GM12878 (cell line): Measurements from ENCODE around the gene DGKQ. TPM values are rescaled to one million over a fixed set of nuclear protein-coding genes. Genes with fewer than 3 reads are reported as not detected.

Experiments
- ATAC-seq: fragments of 200-7000 bp; cut with Tn5 transposase; 3 replicates; pipeline ENCODE4 v1.9.1; 2020; ENCODE audit warnings: mild to moderate bottlenecking, moderate library complexity
- BruUV-seq: library from RNA; stranded (reverse); fragments of 400-500 nt; replicated peaks from 2 replicates; lab custom pipeline; 2021; lab: Mats Ljungman, UMichigan
- CTCF ChIA-PET: fragments of 300-600 bp; sonication (Branson Sonifier 250); formaldehyde crosslinking; extraction: SDS; loops from one replicate; lab custom pipeline; 2021; ENCODE audit warnings: inconsistent platforms; lab: Yijun Ruan, JAX
- POLR2A ChIA-PET: fragments of 350-600 bp; formaldehyde crosslinking; extraction: SDS; loops from one replicate; lab custom pipeline; 2021; ENCODE audit warnings: inconsistent platforms; lab: Charles Lee
- RAD21 ChIA-PET: fragments of 300-600 bp; sonication (Branson Sonifier 250); formaldehyde crosslinking; loops from one replicate; lab custom pipeline; 2023; ENCODE audit warnings: antibody characterized with exemption; ENCODE audit not compliant: unreplicated experiment; lab: Charles Lee
- SMC1A ChIA-PET: fragments of 300-600 bp; sonication (Branson Sonifier 250); formaldehyde crosslinking; loops from one replicate; lab custom pipeline; 2023; ENCODE audit not compliant: unreplicated experiment, uncharacterized antibody; lab: Charles Lee
- DNase-seq: peaks from one replicate; pipeline ENCODE4 v3.0.0-alpha.2; 2011; ENCODE audit warnings: low read depth, low spot score
- FAIRE-seq: peaks from 3 replicates; lab custom pipeline; 2011; peaks lifted over from hg19 to GRCh38; lab: Jason Lieb, UNC
- H2AFZ ChIP-seq: 2 replicates; pipeline ENCODE4 v1.6.0; 2011; ENCODE audit warnings: low read depth, low read length, control low read depth; ENCODE audit not compliant: control insufficient read depth
- H3K27ac ChIP-seq: 2 replicates; pipeline ENCODE4 v1.5.1; 2011; ENCODE audit warnings: control low read depth; ENCODE audit not compliant: control insufficient read depth, insufficient read depth
- H3K27me3 ChIP-seq, 2 experiments: replicated peaks in 1 of 2; 2 replicates each; pipeline versions ENCODE4 v1.6.0 to v1.6.1; 2011; ENCODE audit warnings: low read length in 1 of 2; ENCODE audit not compliant: control insufficient read depth in 2 of 2, insufficient read depth in 2 of 2
- H3K36me3 ChIP-seq, 2 experiments: 2 replicates each; pipeline ENCODE4 v1.5.1; 2011; ENCODE audit warnings: low read length in 1 of 2; ENCODE audit not compliant: control insufficient read depth in 2 of 2, insufficient read depth in 2 of 2
- H3K4me1 ChIP-seq: 2 replicates; pipeline ENCODE4 v1.6.1; 2011; ENCODE audit warnings: mild to moderate bottlenecking, low read length, moderate library complexity, mixed read lengths; ENCODE audit not compliant: control insufficient read depth, insufficient read depth
- H3K4me2 ChIP-seq: 2 replicates; pipeline ENCODE4 v1.6.0; 2011; ENCODE audit warnings: control low read depth; ENCODE audit not compliant: control insufficient read depth, insufficient read depth
- H3K4me3 ChIP-seq: fragments of 200-600 bp; sonication (generic); 2 replicates; pipeline ENCODE4 v1.5.1; 2016
- H3K79me2 ChIP-seq: 2 replicates; pipeline ENCODE4 v1.6.0; 2011; ENCODE audit warnings: low read length; ENCODE audit not compliant: control insufficient read depth, insufficient read depth
- H3K9ac ChIP-seq: 2 replicates; pipeline ENCODE4 v1.8.0; 2011; ENCODE audit warnings: low read length, control low read depth, mixed read lengths; ENCODE audit not compliant: control insufficient read depth, insufficient read depth
- H3K9me3 ChIP-seq: replicated peaks from 3 replicates; pipeline ENCODE4 v1.5.1; 2011; ENCODE audit warnings: mild to moderate bottlenecking, low read length; ENCODE audit not compliant: control insufficient read depth, insufficient read depth
- H4K20me1 ChIP-seq: 2 replicates; pipeline ENCODE4 v1.6.0; 2011; ENCODE audit not compliant: control insufficient read depth, insufficient read depth
- DPF2 ChIP-seq: fragments of 450-650 bp; IDR thresholded peaks from 2 replicates; pipeline ENCODE4 v1.6.1; 2017; ENCODE audit warnings: mild to moderate bottlenecking
- EP300 ChIP-seq, 2 experiments: fragments of 150-350 bp in 1 of 2; IDR thresholded peaks; 2 replicates each; pipeline ENCODE4 v1.6.1; 2011 to 2012; ENCODE audit warnings: low read depth in 2 of 2, low read length in 2 of 2, borderline replicate concordance in 1 of 2, improper control_type of control experiment in 1 of 2, inconsistent platforms in 1 of 2; ENCODE audit not compliant: control insufficient read depth in 1 of 2
- PAX8 ChIP-seq: fragments of 450-650 bp; IDR thresholded peaks from 2 replicates; pipeline ENCODE4 v1.6.1; 2017; ENCODE audit warnings: mild to moderate bottlenecking, moderate library complexity
- TARDBP ChIP-seq: IDR thresholded peaks from 2 replicates; pipeline ENCODE4 v1.6.1; 2016; ENCODE audit warnings: borderline replicate concordance
- WGBS: methylation state at CpG from one replicate; pipeline ENCODE4 v1.1.6; 2016; ENCODE audit warnings: low lambda C conversion rate; ENCODE audit not compliant: insufficient replicate concordance, insufficient coverage; ENCODE audit errors: missing lambda C conversion rate; 5-methylcytosine and 5-hydroxymethylcytosine counted together
- in situ Hi-C: fragments of 300-500 bp; cut with MboI; formaldehyde crosslinking; loops from 9 replicates; pipeline ENCODE4 v1.14.3; 2018; ENCODE audit warnings: mixed read lengths
- intact Hi-C: fragments of 100-400 bp; cut with micrococcal nuclease; formaldehyde crosslinking; loops from one replicate; pipeline ENCODE4 v1.14.2; 2022; ENCODE audit not compliant: unreplicated experiment
- polyA plus RNA-seq, 11 experiments: library from polyadenylated mRNA; depleted of rRNA in 4 of 11; unstranded in 6 of 11; stranded (reverse) in 5 of 11; fragments of >200 nt; fragmentation: Nextera tagmentation in 4 of 11; fragmentation: Illumina TruSeq in 1 of 11; extraction: Ambion mirVana in 4 of 11; extraction: Trizol in 1 of 11; gene quantifications; 1 replicate in 1 of 11; 2 replicates in 10 of 11; pipeline versions ENCODE4 v1.2.1 to v1.2.3, GENCODE V29; 2011 to 2016; ENCODE audit warnings: inconsistent platforms in 2 of 11, missing spikeins in 2 of 11, low read depth in 1 of 11
- total RNA-seq, 4 experiments: library from RNA; depleted of rRNA in 3 of 4; stranded (reverse); fragments of >200 nt in 3 of 4; fragmentation: Illumina TruSeq in 1 of 4; extraction: Trizol in 1 of 4; gene quantifications; 2 replicates each; pipeline versions ENCODE4 v1.2.1 to v1.2.3, GENCODE V29; 2013 to 2021
- TF ChIP-seq, protein P1 (sequence below), 3 experiments: IDR thresholded peaks in 2 of 3; conservative IDR thresholded peaks in 1 of 3; 2 replicates each; pipeline ENCODE4 v1.5.1; 2011; ENCODE audit warnings: low read depth in 3 of 3, low read length in 3 of 3, mild to moderate bottlenecking in 3 of 3, control low read depth in 2 of 3, moderate library complexity in 2 of 3, inconsistent platforms in 1 of 3, mixed read lengths in 1 of 3; ENCODE audit not compliant: control insufficient read depth in 2 of 3, insufficient read depth in 1 of 3; ENCODE audit errors: extremely low read depth in 1 of 3
- TF ChIP-seq, protein P2 (sequence below): fragments of 450-650 bp; IDR thresholded peaks from 2 replicates; pipeline ENCODE4 v1.6.1; 2017; ENCODE audit warnings: mild to moderate bottlenecking

The DGKQ gene
- total and polyA plus RNA-seq, 10 of the 15 experiments (the other 5 are each of a cell fraction or from before 2014, with no cell fraction given): 0.11 to 10.5 (median 1.4) TPM

DNA sequence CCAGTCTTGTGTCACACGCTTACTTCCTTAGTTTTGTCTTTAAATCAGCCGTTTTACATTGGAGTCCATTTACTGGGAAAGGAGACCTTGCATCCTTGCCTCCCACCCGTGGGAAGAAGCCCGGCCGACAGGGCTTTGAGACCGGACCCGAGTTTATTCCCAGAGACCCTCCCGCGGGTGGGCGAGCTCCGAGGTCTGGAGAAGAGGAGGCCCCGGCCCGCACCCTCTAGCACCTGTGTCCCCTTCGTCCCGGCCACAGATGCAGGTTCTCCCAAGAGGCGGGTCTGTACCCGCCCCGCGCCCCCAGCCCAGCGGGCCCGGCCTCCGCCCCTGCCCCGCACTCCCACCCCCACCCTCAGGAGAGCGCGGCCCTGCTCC lies 23.6 kb upstream of the DGKQ start:
- H3K4me2 ChIP-seq: no peak overlapping the region
- BruUV-seq: no TSS peak
- 12% methylated on average over 14 of the region's 25 CpGs for WGBS
- intact Hi-C loops (no loop called here), in situ Hi-C loops (no loop called here)
- CTCF ChIA-PET: no interaction called here
- RAD21 ChIA-PET: no interaction called here
- no peaks in the 10 kb centered on the region for H4K20me1 ChIP-seq
- no peaks in the 10 kb centered on the region for H3K9me3 ChIP-seq
- H3K4me1 ChIP-seq: no peaks in the 10 kb centered on the region
- ATAC-seq (no peak), FAIRE-seq (no peak), DNase-seq (no peak)
- no peaks in the 10 kb centered on the region for H3K79me2 ChIP-seq
- SMC1A ChIA-PET: no interaction called here
- TF ChIP-seq TARDBP (no peak), DPF2 (no peak), EP300 (IDR thresholded peaks at IDR 0.05; ENCODE audit: borderline replicate concordance in 1 of 2, control insufficient read depth in 1 of 2, low read depth in 2 of 2, low read length in 2 of 2) (no peak), PAX8 (no peak)
- TF ChIP-seq, protein P1, sequence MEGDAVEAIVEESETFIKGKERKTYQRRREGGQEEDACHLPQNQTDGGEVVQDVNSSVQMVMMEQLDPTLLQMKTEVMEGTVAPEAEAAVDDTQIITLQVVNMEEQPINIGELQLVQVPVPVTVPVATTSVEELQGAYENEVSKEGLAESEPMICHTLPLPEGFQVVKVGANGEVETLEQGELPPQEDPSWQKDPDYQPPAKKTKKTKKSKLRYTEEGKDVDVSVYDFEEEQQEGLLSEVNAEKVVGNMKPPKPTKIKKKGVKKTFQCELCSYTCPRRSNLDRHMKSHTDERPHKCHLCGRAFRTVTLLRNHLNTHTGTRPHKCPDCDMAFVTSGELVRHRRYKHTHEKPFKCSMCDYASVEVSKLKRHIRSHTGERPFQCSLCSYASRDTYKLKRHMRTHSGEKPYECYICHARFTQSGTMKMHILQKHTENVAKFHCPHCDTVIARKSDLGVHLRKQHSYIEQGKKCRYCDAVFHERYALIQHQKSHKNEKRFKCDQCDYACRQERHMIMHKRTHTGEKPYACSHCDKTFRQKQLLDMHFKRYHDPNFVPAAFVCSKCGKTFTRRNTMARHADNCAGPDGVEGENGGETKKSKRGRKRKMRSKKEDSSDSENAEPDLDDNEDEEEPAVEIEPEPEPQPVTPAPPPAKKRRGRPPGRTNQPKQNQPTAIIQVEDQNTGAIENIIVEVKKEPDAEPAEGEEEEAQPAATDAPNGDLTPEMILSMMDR (IDR thresholded peaks at IDR 0.05 in 2 of 3, conservative IDR thresholded peaks at IDR 0.05 in 1 of 3; ENCODE audit: control insufficient read depth in 2 of 3, extremely low read depth in 1 of 3, insufficient read depth in 1 of 3, low read depth in 3 of 3, low read length in 3 of 3): no peak
- TF ChIP-seq, protein P2, sequence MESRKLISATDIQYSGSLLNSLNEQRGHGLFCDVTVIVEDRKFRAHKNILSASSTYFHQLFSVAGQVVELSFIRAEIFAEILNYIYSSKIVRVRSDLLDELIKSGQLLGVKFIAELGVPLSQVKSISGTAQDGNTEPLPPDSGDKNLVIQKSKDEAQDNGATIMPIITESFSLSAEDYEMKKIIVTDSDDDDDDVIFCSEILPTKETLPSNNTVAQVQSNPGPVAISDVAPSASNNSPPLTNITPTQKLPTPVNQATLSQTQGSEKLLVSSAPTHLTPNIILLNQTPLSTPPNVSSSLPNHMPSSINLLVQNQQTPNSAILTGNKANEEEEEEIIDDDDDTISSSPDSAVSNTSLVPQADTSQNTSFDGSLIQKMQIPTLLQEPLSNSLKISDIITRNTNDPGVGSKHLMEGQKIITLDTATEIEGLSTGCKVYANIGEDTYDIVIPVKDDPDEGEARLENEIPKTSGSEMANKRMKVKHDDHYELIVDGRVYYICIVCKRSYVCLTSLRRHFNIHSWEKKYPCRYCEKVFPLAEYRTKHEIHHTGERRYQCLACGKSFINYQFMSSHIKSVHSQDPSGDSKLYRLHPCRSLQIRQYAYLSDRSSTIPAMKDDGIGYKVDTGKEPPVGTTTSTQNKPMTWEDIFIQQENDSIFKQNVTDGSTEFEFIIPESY: no peak
- H2AFZ ChIP-seq: no peak overlapping the region
- H3K9ac ChIP-seq: no peak overlapping the region
- POLR2A ChIA-PET: no interaction called here
- peaks cover 2 to 3% of the 10 kb centered on the region in 2 experiments for H3K27me3 ChIP-seq
- no peak overlapping the region for H3K4me3 ChIP-seq
- H3K27ac ChIP-seq: no peak overlapping the region
- no peaks in the 10 kb centered on the region for H3K36me3 ChIP-seq
